Activated T-cell treated with anti-CD3 and anti-CD28 coated beads for 1 hour (primary cell): ENCODE results near the gene FOXF2.
A peak's percentile ranks its signal among the peaks of the same experiment; 100 is the strongest.

Experiments used
- DNase-seq: peaks from one replicate; pipeline ENCODE4 v3.0.0-alpha.2; 2020; ENCODE audit warnings: low read depth

The FOXF2 gene

GRCh38 chr6:1390946-1391799 lies 1.8 kb downstream of the FOXF2 start:
- DNase-seq: no peak

GRCh38 chr6:1391800-1392309 lies 2.5 kb downstream of the FOXF2 start:
- DNase-seq: no peak

- no peak for DNase-seq
Observed at GRCh38 chr6:1392813-1393640, 3.7 kb downstream of the FOXF2 start.

- no peak for DNase-seq
Observed at GRCh38 chr6:1393641-1394283, 4.4 kb downstream of the FOXF2 start.

- no peak for DNase-seq
Observed at GRCh38 chr6:1394514-1395463, 5.4 kb downstream of the FOXF2 start.

DNA sequence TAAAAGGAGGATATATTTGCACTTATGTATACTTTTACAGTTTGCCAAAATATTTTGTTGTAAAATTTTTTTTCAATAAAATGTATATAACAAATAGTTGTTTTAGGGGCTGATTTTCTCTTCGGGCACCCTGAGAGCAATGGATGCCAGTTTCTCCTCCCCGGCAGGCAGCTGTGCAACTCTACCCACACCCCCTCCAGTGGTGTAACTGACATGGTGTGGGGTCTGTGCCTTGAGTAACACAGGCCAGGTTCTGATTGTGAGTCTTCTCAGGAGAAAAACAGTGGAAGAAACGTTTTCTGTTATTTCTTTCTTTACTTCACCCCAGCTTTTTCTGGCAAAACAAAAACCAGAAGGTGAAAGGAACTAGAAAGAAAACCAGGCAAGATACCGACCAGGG lies 6.1 kb downstream of the FOXF2 start:
- no peak for DNase-seq

DNA sequence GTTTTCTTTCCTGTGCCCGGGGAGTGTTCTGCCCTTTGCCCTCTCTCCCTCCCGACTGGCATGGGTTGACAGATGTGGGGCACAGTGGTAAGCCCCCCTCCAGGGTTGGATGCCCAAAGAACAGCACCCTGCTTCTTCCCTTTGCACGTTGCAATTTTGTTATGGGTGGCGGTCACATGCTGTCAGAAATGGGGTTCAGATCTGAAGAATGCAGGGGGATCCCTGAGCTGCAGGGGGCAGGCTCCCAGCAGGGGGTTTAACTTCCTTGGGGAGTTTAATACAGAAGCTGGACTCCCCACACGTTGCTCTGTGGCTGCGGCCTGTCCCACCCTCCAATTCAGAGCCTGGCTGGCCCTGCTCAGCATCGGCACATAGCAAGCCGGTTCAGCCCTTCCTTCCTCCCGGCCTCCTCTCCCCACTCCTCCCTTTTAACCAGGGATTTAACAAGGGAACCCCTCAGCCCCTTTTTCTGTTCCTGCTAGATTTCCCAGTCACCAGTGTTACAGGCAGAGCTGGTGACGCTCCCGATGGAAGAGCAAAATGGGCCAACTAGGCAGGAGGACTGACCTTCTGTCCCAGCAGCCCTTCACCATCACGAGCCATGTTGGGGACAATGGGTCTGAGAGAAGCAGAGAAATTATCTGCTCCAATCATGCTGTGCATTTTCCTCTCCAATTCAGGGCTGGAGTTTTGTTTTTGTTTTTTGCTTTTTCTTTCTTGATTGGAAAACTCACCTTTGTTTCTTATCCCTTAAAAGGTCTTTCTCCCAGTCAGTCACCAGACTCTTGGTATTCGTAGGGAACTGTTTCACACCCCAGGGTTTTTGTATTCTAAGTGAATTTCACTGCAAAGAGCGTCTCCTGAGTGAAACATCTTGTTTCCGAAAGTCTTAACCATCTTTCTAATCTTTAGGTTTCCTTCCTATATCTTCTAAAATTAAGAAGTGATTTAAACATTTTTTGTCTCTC lies 6.8 kb downstream of the FOXF2 start:
- DNase-seq: no peak

DNA sequence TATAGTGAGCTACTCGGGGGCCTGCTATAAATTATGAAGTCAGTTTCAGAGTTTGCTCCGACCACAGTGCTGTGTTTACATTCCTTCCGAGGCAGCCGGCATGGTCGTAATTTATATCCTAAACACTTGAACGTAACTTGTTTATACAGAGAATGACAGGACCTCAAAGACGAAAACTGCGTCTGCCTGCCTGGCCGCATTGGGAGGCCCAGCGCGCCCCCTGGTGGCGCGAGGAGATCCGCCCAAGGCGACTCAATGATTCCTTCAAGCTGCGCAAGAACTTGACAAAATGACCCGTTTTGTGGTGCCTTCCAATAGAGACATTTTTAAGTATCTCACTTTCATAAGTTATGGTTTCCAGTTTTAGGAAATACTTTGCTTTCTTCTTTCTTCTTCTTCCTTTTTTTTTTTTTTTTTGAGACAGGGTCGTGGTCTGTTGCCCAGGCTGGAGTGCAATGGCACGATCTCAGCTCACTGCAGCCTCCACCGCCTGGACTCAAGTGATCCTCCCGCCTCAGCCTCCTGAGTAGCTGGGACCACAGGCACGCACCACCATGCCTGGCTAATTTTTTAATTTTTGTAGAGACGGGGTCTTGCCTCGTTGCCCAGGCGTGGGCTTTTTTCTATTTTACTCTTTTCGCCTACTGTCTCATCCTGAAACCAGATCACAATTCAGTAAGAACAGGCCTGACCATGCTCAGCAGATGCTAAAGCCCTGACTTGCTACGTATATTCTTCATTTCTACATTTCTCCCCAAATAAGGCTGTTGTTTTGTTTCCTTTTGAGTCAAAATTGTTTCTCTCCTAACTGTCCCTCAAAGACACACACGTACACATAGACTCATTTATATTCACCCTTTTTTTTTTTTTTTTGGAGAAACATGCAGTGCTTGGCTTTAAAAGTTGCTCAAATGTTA lies 7.8 kb downstream of the FOXF2 start:
- peak; percentile 64 for DNase-seq

- DNase-seq: no peak
Observed at GRCh38 chr6:1399085-1399780, 9.9 kb downstream of the FOXF2 start.

- no peak for DNase-seq
Observed at GRCh38 chr6:1400126-1400850, 10.9 kb downstream of the FOXF2 start.

DNA sequence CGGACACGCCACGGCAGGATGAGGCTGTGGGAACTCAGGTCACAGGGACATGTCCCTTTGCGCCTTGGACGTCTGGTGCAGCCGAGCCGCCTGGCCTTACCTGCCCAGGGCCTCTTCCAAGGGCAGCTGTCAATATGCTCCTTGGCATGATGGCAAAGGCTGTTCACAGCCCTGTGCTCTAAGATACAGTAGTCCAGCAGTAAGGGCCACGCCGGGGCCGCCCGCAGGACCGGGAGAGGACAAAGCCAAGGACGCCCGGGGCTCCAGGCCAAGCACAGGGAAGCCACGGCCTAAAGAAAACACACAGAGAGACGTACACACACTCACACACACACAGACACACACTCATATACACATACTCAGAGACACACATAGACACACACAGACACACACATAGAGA lies 13.0 kb downstream of the FOXF2 start:
- no peak for DNase-seq

DNA sequence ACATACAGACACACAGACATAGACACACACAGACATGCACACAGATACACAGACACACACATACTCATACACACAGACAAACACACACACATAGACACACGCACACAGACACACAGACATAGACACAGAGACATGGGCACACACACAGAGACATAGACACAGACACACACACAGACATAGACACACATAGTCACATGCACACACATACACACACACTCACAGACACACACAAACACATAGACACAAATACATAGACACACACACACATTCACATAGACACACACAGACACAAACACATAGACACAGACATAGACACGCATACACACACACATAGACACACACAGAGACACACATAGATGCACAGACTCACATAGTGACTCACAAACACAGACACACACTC lies 13.5 kb downstream of the FOXF2 start:
- no peak for DNase-seq

GRCh38 chr6:1403851-1404712 lies 14.7 kb downstream of the FOXF2 start:
- no peak for DNase-seq

GRCh38 chr6:1404713-1405098 lies 15.3 kb downstream of the FOXF2 start:
- DNase-seq: no peak

GRCh38 chr6:1405221-1405620 lies 15.8 kb downstream of the FOXF2 start:
- DNase-seq: no peak

- DNase-seq: no peak
Observed at GRCh38 chr6:1406306-1407072, 17.1 kb downstream of the FOXF2 start.
